ENCODE measurements around the gene ZBTB34. TPM values are rescaled to one million over a fixed set of nuclear protein-coding genes. Genes with fewer than 3 reads are reported as not detected.

ZBTB34 gene
- total and polyA plus RNA-seq, 2 donors: 4.0 to 7.9 TPM

DNA sequence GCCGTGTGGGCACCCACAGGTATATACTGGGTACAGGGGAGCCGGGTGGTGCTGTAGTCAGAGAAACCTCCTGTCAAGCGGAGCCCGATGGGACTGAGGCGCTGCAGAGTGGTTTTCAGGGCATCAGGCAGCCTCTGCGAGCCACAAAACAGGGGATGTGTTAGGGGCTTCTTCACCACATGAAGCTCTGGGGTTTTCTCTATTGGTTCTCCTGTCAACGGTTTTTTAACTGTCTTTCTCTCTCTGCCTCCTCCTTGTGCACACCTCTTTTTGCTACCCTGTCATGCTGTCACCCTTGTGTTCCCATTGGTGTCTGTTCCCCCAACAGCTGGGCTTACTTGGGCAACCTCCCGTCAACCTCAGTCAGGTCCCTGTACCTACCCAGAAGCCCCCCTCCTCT, 74.0 kb downstream of the ZBTB34 start:
- WGBS: 46% methylated on average over 8 of the region's 8 CpGs
- Histone ChIP-seq H3K4me3 (ENCODE audit: low read length in 2 of 2) (no peak overlapping the region), H3K36me3 (ENCODE audit: control insufficient read depth in 2 of 2, insufficient read depth in 2 of 2, low read length in 1 of 2) (no peaks in the 10 kb centered on the region)

More for the DNA sequence above, 74.0 kb downstream of the ZBTB34 start:
- peaks cover 0 to 2% of the 10 kb centered on the region in 2 donors for H3K27me3 ChIP-seq (ENCODE audit: control insufficient read depth in 2 of 2, insufficient read depth in 1 of 2, low read length in 1 of 2)
- peaks cover 0 to 3% of the 10 kb centered on the region in 2 donors for H3K9me3 ChIP-seq (ENCODE audit: control insufficient read depth in 2 of 2, insufficient read depth in 1 of 2, low read length in 1 of 2)
- H3K4me1 ChIP-seq (ENCODE audit: control insufficient read depth in 2 of 2, insufficient read depth in 2 of 2, low read length in 2 of 2): peaks cover 17 to 58% of the 10 kb centered on the region in 2 donors
- peak overlapping the region; percentile 0 to 98 for H3K27ac ChIP-seq (ENCODE audit: low read depth in 1 of 2, low read length in 1 of 2)
- DNase-seq (ENCODE audit: low read depth in 6 of 9, low spot score in 9 of 9): peak in 6 of 9 donors; percentile 48 to 92 (median 77)

Other genes starting within 250 kb of the ZBTB34 start
- 0.05 TPM for gene LMX1B, start 246.7 kb upstream of the ZBTB34 start, total RNA-seq
- gene LMX1B, start 246.7 kb upstream of the ZBTB34 start, polyA plus RNA-seq: 0.02 TPM
- 5.7 TPM for gene ZBTB43, start 55.6 kb upstream of the ZBTB34 start, total RNA-seq
- 4.5 TPM for gene ZBTB43, start 55.6 kb upstream of the ZBTB34 start, polyA plus RNA-seq
- 8.5 TPM for gene RALGPS1, start 54.1 kb downstream of the ZBTB34 start, total RNA-seq
- 3.6 TPM for gene RALGPS1, start 54.1 kb downstream of the ZBTB34 start, polyA plus RNA-seq

Data from thymus (tissue), 11 donors.